Measurements from ENCODE around the gene RAB11FIP4. TPM values are rescaled to one million over a fixed set of nuclear protein-coding genes. Genes with fewer than 3 reads are reported as not detected.

The RAB11FIP4 gene
- total RNA-seq, 1 experiment from 2014 or later = 10.8 TPM

DNA sequence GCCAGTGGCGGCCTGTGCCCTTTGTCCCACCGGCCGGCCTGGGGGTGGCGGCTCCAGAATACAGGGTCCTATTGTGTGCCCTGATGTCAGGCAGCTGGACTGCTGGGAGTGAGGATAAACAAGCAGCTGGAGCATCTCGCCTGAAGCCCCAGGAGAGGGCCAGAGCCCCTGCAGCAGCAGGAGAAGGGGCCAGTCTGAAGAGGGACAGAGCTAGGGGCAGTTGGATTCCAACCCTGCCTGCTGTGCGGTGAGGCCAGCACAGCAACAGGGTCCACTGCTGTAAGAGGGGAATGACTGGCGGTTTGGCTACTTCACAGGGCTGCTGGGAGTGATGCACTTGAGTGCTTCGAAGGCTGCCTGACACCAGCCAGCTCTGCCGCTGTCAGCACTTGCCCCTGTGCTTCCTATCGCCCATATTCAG lies 25.0 kb downstream of the RAB11FIP4 start:
- ATAC-seq = peak; percentile 73
- no TSS peak for BruUV-seq (replicated peaks)
- TF ChIP-seq, protein P1, sequence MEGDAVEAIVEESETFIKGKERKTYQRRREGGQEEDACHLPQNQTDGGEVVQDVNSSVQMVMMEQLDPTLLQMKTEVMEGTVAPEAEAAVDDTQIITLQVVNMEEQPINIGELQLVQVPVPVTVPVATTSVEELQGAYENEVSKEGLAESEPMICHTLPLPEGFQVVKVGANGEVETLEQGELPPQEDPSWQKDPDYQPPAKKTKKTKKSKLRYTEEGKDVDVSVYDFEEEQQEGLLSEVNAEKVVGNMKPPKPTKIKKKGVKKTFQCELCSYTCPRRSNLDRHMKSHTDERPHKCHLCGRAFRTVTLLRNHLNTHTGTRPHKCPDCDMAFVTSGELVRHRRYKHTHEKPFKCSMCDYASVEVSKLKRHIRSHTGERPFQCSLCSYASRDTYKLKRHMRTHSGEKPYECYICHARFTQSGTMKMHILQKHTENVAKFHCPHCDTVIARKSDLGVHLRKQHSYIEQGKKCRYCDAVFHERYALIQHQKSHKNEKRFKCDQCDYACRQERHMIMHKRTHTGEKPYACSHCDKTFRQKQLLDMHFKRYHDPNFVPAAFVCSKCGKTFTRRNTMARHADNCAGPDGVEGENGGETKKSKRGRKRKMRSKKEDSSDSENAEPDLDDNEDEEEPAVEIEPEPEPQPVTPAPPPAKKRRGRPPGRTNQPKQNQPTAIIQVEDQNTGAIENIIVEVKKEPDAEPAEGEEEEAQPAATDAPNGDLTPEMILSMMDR (IDR thresholded peaks at IDR 0.05) = no peak
- CTCF ChIA-PET = no interaction called here
- Histone ChIP-seq H3K27me3 (ENCODE audit: control insufficient read depth, insufficient read depth, low read length) (no peaks in the 10 kb centered on the region), H3K27ac (ENCODE audit: low read length) (no peak overlapping the region), H3K4me3 (ENCODE audit: low read depth in 2 of 2, low read length in 2 of 2) (no peak overlapping the region), H3K9me3 (ENCODE audit: control insufficient read depth, insufficient read depth, low read depth, low read length) (no peaks in the 10 kb centered on the region), H3K4me1 (ENCODE audit: control insufficient read depth, insufficient read depth, low read length) (no peaks in the 10 kb centered on the region), H3K36me3 (ENCODE audit: control insufficient read depth, insufficient read depth, low read length) (no peaks in the 10 kb centered on the region)
- in situ Hi-C loops (cut with HindIII; ENCODE audit: low pct_unique_long_range_greater_than_20kb, low sequenced_read_pairs) = no loop called here
- intact Hi-C loops (cut with micrococcal nuclease; ENCODE audit: unreplicated experiment) = no loop called here
- POLR2A ChIA-PET = no interaction called here
- DNase-seq (ENCODE audit: low read depth, low spot score) = no peak

DNA sequence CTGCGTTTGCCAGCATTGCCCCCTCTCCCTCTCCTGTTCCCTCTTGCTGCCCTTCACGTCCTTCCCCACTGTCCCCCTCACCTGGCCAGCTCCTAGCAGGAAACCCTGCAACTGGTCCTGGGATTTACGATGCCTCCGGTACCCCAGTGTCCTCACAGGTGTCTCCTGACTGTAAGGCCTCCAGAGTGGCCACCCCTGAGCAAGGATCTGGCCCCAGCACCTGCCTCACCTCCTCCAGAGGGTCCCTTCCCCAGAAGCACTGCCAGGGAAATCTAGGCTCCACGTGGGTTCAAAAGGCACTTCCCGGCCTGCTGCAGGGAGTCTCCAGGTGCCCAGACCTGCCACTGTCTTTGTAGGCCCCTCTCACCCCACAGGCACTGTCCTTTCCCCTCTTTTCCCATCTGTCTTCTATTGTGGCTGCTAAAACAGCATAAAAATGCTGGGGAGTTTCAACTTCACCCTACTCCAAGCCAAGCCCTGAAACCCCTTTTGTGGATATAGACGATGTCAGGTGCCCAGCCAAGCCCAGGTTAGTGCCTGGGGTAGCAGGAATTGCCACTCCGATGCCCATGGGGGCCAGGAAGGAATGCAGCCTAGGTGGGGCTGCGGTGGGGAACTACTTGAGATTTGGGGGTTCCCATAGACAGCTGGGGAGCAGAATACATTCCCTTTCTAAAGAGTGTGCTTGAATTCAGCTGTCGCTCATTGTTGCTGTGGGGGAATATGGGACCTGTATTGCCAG lies 25.7 kb downstream of the RAB11FIP4 start:
- Histone ChIP-seq H3K36me3 (ENCODE audit: control insufficient read depth, insufficient read depth, low read length) (no peaks in the 10 kb centered on the region), H3K9me3 (ENCODE audit: control insufficient read depth, insufficient read depth, low read depth, low read length) (no peaks in the 10 kb centered on the region), H3K4me3 (ENCODE audit: low read depth in 2 of 2, low read length in 2 of 2) (no peak overlapping the region), H3K27ac (ENCODE audit: low read length) (no peak overlapping the region), H3K27me3 (ENCODE audit: control insufficient read depth, insufficient read depth, low read length) (no peaks in the 10 kb centered on the region), H3K4me1 (ENCODE audit: control insufficient read depth, insufficient read depth, low read length) (no peaks in the 10 kb centered on the region)
- ChIA-PET CTCF (no interaction called here), POLR2A (no interaction called here)
- DNase-seq (ENCODE audit: low read depth, low spot score) (no peak), ATAC-seq (no peak)
- intact Hi-C loops (cut with micrococcal nuclease; ENCODE audit: unreplicated experiment) (no loop called here), in situ Hi-C loops (cut with HindIII; ENCODE audit: low pct_unique_long_range_greater_than_20kb, low sequenced_read_pairs) (no loop called here)
- no TSS peak for BruUV-seq (replicated peaks)
- TF ChIP-seq, protein P1 (IDR thresholded peaks at IDR 0.05) = no peak
- TF ChIP-seq POLR2AphosphoS5 (IDR thresholded peaks at IDR 0.05; ENCODE audit: low read depth, low read length) = no peak
- TF ChIP-seq, protein P2, sequence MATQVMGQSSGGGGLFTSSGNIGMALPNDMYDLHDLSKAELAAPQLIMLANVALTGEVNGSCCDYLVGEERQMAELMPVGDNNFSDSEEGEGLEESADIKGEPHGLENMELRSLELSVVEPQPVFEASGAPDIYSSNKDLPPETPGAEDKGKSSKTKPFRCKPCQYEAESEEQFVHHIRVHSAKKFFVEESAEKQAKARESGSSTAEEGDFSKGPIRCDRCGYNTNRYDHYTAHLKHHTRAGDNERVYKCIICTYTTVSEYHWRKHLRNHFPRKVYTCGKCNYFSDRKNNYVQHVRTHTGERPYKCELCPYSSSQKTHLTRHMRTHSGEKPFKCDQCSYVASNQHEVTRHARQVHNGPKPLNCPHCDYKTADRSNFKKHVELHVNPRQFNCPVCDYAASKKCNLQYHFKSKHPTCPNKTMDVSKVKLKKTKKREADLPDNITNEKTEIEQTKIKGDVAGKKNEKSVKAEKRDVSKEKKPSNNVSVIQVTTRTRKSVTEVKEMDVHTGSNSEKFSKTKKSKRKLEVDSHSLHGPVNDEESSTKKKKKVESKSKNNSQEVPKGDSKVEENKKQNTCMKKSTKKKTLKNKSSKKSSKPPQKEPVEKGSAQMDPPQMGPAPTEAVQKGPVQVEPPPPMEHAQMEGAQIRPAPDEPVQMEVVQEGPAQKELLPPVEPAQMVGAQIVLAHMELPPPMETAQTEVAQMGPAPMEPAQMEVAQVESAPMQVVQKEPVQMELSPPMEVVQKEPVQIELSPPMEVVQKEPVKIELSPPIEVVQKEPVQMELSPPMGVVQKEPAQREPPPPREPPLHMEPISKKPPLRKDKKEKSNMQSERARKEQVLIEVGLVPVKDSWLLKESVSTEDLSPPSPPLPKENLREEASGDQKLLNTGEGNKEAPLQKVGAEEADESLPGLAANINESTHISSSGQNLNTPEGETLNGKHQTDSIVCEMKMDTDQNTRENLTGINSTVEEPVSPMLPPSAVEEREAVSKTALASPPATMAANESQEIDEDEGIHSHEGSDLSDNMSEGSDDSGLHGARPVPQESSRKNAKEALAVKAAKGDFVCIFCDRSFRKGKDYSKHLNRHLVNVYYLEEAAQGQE (IDR thresholded peaks at IDR 0.05; ENCODE audit: insufficient read depth in 1 of 2, low read depth in 2 of 2, low read length in 1 of 2) = no peak
- no peak for TF ChIP-seq SIN3A (IDR thresholded peaks at IDR 0.05; ENCODE audit: borderline replicate concordance, insufficient read depth, low read depth, low read length)
